Hepatocyte (in vitro differentiated cells): ENCODE measurements around the gene DDC.

Experiments used
- CTCF ChIP-seq: fragments of 200-600 bp; sonication (generic); IDR thresholded peaks from 2 replicates; pipeline ENCODE4 v1.5.1; 2016; ENCODE audit warnings: antibody characterized with exemption, mild to moderate bottlenecking; ENCODE audit not compliant: poor library complexity
- EZH2 ChIP-seq: fragments of 200-600 bp; sonication (generic); IDR thresholded peaks from 2 replicates; pipeline ENCODE4 v1.6.1; 2016; ENCODE audit warnings: antibody characterized with exemption, mild to moderate bottlenecking, borderline replicate concordance
- EZH2phosphoT487 ChIP-seq: fragments of 200-600 bp; sonication (generic); IDR thresholded peaks from one replicate; pipeline ENCODE4 v1.6.1; 2018; ENCODE audit warnings: antibody characterized with exemption, mild to moderate bottlenecking, low read depth, moderate library complexity; ENCODE audit not compliant: unreplicated experiment, severe bottlenecking

GRCh38 chr7:50427518-50427917 lies 137.7 kb downstream of the DDC start:
- TF ChIP-seq CTCF (no peak), EZH2 (no peak), EZH2phosphoT487 (no peak)
